HG03159 (cell line): ENCODE data around the gene HARS1.
"Not testable (repeated sequence)": the region's sequence is repeated elsewhere in the genome, so short reads cannot be mapped to it uniquely, and the experiment has no call there.

Source experiments
- ATAC-seq: cut with Tn5 transposase; IDR thresholded peaks from one replicate; pipeline ENCODE4 v1.9.1; 2021; ENCODE audit warnings: mild to moderate bottlenecking, moderate library complexity; ENCODE audit not compliant: unreplicated experiment

Gene HARS1

DNA sequence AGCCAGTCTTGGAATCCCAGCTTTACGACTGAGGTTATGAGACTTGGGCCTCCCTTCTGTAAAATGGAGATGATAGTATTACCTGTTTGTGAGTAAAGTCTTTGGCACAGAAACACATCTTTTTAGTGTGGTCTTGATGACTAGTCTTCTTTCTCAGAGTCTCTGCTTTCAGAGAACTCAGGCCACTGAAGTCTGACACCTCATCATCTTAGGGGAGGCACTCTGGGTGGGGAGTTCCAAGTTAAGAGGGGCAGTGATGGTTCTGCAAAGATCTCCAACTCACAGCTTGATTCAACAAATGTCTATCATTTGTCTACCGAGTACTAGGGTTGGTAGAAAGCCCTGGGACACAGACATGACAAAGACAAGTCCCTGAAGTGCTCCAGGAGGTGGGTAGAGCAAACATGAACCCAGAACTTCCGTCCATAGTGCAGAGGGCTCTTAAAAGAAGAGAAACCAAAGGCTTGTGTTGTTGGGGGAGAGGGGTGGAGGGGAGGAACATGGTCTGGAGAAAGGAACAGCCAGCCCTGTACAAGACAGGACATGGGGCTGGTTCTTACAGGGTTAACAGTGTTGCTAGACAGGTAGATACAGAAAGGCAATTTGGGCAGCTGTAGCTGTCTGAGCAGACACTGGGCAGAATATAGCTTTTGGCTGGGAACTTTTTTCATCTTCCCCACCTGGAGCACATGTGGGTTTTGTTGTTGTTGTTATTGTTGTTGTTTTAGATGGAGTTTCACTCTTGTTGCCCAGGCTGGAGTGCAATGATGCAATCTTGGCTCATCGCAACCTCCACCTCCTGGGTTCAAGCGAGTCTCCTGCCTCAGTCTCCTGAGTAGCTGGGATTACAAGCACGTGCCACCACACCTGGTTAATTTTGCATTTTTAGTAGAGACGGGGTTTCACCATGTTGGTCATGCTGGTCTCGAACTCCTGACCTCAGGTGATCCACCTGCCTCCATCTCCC is 55.6 kb downstream of the HARS1 start:
- ATAC-seq: no peak

DNA sequence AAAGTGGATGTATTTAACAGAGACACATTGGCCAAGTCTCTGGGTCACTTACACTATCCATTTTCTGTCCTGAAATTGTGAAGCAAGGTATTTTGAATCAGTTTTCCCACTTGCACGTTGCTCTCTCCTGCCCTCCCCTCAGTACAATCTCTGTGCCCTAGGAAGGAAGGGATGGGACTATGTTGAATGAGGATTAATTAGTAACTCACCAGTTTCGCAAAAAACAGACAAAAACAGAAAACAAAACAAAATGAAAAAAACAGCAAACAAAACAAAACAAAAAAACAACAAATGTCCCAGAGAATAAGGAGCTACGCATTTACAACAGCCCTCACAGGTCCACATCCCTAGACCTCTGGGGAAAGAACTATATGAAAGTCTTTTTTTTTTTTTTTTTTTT is 57.1 kb downstream of the HARS1 start:
- no peak for ATAC-seq

GRCh38 chr5:140633501-140633900 is 57.7 kb downstream of the HARS1 start:
- ATAC-seq: no peak

DNA sequence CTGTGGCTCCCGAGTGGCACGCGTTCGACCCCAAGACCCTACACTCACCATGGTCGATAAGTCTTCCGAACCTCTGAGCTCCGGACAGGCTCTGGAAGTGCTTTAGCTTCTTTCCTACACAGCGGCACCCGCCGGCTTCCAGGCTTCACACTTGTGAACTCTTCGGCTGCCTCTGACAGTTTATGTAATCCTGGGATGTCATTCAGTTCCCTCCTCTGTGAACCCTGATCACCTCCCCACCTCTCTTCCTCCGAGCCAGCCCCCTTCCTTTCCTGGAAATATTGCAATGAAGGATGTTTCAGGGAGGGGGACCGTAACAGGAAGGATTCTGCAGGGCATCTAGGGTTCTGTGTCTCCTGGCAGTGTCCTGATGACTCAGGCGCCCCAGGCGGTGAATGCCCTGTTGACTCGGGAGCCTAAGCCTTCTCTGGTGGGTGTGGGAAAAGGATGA is 58.1 kb downstream of the HARS1 start, which contains the start of gene CD14:
Gene CD14, minus strand, starts transcription at position 155 of the 451 bp plus-strand sequence. Its CDS starts 104 bp downstream, at position 51.
- ATAC-seq: peak; percentile 1

- ATAC-seq: peak; percentile 40
Observed at GRCh38 chr5:140632366-140633020, 58.7 kb downstream of the HARS1 start.

DNA sequence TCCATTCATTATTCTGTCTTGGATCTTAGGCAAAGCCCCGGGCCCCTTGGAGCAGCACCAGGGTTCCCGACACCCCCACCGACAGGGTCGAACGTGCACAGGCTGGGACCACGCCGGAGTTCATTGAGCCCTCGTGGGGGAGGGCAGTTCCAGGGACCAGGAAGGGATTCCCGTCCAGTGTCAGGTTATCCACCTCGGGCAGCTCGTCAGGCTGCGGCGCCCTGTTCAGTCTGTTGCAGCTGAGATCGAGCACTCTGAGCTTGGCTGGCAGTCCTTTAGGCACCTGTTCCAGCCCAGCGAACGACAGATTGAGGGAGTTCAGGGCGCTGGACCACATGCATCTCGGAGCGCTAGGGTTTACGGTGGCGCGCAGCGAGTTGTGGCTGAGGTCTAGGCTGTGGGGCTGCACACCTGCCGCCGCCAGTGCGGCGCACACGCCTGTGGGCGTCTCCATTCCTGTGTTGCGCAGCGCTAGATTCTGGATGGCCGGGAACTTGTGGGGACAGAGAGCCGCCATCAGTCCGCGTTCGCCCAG is 59.3 kb downstream of the HARS1 start:
- peak; percentile 38 for ATAC-seq

- no peak for ATAC-seq
Observed at GRCh38 chr5:140631036-140631417, 60.1 kb downstream of the HARS1 start.

DNA sequence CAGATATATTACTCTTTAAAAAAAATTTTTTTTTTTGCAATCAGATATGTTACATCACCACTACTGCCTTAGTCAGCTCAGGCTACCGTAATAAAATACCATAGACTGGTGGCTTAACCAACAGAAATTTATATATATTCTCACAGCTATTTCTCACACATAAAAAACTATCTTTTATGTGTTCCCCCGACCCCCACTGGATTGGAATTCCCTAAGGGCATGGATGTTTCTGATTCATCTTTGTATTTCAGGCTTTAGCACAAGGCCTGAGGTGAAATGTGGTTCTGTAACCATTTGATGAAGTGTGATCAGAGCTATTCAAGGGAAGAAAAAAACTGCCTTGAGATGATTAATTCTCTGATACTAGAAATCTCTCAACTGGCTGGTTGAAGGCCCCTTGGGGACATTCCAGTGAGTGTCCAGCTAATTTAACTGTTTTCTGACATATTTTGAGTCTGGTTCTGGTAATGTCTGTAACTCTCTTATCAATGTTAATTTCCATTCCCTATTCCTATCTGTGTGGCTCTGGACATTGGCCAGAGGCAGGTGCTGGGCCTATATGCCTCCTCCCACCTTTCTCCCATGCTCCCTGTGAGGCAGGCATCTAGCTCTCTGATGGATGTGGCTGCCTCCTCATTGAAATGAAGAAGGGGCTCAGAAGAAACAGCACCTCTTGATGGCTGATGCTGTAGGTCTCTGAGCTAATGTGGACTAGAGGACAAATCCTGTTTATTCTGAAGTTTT is 60.7 kb downstream of the HARS1 start:
- ATAC-seq: no peak

DNA sequence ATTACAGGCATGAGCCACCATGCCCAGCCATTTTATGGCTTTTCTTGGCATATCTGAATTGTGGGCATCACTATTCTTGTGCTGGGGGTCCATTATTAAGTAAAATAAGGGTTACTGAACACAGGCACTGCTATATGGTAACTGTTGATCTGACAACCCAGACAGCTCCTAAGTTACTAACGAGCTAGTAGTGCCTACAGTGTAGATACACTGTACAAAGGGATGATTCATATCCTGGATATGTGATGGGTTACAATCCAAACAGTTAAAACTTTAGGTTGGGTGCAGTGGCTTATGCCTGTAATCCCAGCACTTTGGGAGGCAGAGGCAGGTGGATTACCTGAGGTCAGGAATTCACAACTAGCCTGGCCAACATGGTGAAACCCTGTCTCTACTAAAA is 62.5 kb downstream of the HARS1 start:
- no peak for ATAC-seq

- no peak for ATAC-seq
Observed at GRCh38 chr5:140627972-140628371, 63.2 kb downstream of the HARS1 start.

GRCh38 chr5:140624886-140625285 is 66.3 kb downstream of the HARS1 start:
- ATAC-seq: not testable (repeated sequence)
